Right atrium auricular region (tissue), 2 donors: Measurements from ENCODE around the gene DEFB132. TPM values are rescaled to one million over a fixed set of nuclear protein-coding genes. Genes with fewer than 3 reads are reported as not detected.
A peak's percentile ranks its signal among the peaks of the same experiment; 100 is the strongest.

Source experiments
- DNase-seq: peaks from one replicate; pipeline ENCODE4 v3.0.0-alpha.2; 2019; ENCODE audit warnings: low spot score
- H3K27ac ChIP-seq, 2 donors: fragments of 200-600 bp; sonication (generic); 1 replicate in 1 of 2; 2 replicates in 1 of 2; pipeline ENCODE4 v1.5.1; 2016 to 2019
- H3K27me3 ChIP-seq, 2 donors: fragments of 200-600 bp; sonication (generic); one replicate each; pipeline versions ENCODE4 v1.5.1 to v1.6.0; 2017 to 2019
- H3K36me3 ChIP-seq: fragments of 200-600 bp; sonication (generic); one replicate; pipeline ENCODE4 v1.5.1; 2016
- H3K4me1 ChIP-seq, 2 donors: fragments of 200-600 bp; sonication (generic); one replicate each; pipeline versions ENCODE4 v1.5.1 to v1.6.0; 2017 to 2019
- H3K4me3 ChIP-seq, 2 donors: fragments of 200-600 bp; sonication (generic); 1 replicate in 1 of 2; 2 replicates in 1 of 2; pipeline ENCODE4 v1.5.1; 2017 to 2019; ENCODE audit warnings: mild to moderate bottlenecking in 1 of 2, moderate library complexity in 1 of 2
- H3K9me3 ChIP-seq, 2 donors: fragments of 200-600 bp; sonication (generic); one replicate each; pipeline ENCODE4 v1.5.1; 2019
- total RNA-seq, 2 donors: library from RNA; depleted of rRNA; stranded (reverse); fragments of >200 nt; gene quantifications; one replicate each; pipeline ENCODE4 v1.1.0, GENCODE V29; 2016
- TF ChIP-seq, protein P1 (sequence below), 2 donors: fragments of 200-600 bp; sonication (generic); IDR thresholded peaks; one replicate each; pipeline ENCODE4 v1.5.1; 2019; ENCODE audit warnings: antibody characterized with exemption in 2 of 2

Gene DEFB132
- total RNA-seq, 2 donors from 2014 or later, result not detected

DNA sequence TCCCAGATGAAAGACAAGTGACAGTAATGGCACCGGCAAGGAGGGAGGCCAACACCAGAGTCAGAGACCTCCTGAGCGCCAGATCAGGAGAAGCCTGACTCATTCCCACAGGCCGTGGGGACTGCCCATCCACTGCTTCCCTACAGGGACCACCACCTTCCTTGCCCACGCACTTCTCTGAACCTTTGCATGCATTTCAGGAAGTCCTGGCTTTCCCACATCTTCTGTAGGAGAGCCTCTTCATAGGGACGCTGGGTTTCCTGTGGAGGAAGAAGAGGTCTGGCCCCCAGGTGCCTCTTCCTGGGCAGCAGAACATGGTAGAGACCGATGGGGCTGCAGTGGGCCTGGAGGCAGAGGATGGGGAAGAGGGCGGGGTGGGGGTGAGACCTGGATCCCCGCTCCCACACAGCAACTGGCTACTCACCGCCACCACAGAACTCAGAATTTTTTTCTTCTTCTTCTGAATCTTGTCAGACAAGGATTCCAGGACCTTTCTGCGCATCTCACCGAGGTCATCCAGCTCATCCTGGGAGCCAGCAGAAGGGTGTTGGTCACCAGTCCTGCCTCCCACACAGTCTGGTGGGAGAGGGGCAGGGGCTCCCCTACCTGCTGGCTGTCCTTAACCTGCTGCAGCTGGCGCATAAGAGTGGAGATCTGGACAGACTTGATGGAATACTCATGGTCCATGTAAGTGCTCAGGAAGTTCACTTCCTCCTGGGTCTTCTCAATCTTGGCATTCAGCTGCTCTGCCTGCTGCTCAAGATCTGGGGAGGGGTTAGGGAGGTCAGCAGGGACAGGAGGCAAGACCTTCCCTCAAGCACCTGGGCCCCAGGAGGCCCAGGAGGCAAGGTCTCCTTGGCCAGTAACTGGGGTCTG is 19.3 kb downstream of the DEFB132 start:
- H3K36me3 ChIP-seq, result peaks cover 6% of the 10 kb centered on the region
- no peaks in the 10 kb centered on the region for H3K27me3 ChIP-seq
- DNase-seq, result peak; percentile 30
- no peak overlapping the region for H3K4me3 ChIP-seq
- TF ChIP-seq, protein P1, sequence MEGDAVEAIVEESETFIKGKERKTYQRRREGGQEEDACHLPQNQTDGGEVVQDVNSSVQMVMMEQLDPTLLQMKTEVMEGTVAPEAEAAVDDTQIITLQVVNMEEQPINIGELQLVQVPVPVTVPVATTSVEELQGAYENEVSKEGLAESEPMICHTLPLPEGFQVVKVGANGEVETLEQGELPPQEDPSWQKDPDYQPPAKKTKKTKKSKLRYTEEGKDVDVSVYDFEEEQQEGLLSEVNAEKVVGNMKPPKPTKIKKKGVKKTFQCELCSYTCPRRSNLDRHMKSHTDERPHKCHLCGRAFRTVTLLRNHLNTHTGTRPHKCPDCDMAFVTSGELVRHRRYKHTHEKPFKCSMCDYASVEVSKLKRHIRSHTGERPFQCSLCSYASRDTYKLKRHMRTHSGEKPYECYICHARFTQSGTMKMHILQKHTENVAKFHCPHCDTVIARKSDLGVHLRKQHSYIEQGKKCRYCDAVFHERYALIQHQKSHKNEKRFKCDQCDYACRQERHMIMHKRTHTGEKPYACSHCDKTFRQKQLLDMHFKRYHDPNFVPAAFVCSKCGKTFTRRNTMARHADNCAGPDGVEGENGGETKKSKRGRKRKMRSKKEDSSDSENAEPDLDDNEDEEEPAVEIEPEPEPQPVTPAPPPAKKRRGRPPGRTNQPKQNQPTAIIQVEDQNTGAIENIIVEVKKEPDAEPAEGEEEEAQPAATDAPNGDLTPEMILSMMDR (IDR thresholded peaks at IDR 0.05), result no peak
- no peak overlapping the region for H3K27ac ChIP-seq
- no peaks in the 10 kb centered on the region for H3K9me3 ChIP-seq
- no peaks in the 10 kb centered on the region for H3K4me1 ChIP-seq

DNA sequence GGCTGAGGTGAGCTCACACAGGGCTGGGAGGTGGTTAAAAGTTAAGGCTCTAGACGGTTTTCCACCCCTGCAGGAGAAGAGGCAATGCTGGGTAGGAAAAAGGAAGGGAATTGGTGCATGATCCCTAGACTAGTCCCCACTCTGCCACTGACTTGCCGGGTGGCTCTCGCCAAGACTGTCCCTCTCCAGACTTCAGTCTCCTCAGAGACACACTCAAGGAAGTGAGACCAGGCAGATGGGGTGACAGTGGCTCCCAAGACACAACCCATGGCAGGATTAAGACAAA is 19.9 kb downstream of the DEFB132 start:
- TF ChIP-seq, protein P1 (IDR thresholded peaks at IDR 0.05), result no peak
- Histone ChIP-seq H3K27me3 (no peaks in the 10 kb centered on the region), H3K36me3 (peaks cover 6% of the 10 kb centered on the region), H3K9me3 (no peaks in the 10 kb centered on the region), H3K4me1 (no peaks in the 10 kb centered on the region), H3K27ac (no peak overlapping the region), H3K4me3 (no peak overlapping the region)
- DNase-seq, result no peak

DNA sequence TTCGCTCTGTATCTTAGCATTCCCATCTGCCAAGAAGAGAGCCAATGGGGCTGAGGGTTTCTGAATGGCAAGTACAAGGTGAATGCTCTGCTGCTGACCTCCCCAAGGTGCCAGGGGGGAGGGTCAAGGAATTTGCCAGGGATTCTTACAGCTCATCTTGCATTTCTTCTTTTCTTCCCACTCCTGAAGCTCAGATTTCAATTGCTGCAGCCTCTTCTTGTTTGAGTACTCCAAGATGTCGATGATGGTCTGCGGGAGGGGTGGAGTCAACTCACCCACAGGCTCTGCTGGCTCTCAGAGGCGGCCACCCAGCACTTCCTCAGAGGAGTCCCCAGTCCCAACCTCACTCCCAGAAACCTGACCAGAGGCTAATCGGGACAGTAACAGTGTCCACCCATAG is 20.7 kb downstream of the DEFB132 start:
- Histone ChIP-seq H3K27me3 (no peaks in the 10 kb centered on the region), H3K27ac (no peak overlapping the region), H3K4me3 (no peak overlapping the region), H3K36me3 (peaks cover 6% of the 10 kb centered on the region), H3K4me1 (no peaks in the 10 kb centered on the region), H3K9me3 (no peaks in the 10 kb centered on the region)
- TF ChIP-seq, protein P1 (IDR thresholded peaks at IDR 0.05), result no peak
- no peak for DNase-seq

DNA sequence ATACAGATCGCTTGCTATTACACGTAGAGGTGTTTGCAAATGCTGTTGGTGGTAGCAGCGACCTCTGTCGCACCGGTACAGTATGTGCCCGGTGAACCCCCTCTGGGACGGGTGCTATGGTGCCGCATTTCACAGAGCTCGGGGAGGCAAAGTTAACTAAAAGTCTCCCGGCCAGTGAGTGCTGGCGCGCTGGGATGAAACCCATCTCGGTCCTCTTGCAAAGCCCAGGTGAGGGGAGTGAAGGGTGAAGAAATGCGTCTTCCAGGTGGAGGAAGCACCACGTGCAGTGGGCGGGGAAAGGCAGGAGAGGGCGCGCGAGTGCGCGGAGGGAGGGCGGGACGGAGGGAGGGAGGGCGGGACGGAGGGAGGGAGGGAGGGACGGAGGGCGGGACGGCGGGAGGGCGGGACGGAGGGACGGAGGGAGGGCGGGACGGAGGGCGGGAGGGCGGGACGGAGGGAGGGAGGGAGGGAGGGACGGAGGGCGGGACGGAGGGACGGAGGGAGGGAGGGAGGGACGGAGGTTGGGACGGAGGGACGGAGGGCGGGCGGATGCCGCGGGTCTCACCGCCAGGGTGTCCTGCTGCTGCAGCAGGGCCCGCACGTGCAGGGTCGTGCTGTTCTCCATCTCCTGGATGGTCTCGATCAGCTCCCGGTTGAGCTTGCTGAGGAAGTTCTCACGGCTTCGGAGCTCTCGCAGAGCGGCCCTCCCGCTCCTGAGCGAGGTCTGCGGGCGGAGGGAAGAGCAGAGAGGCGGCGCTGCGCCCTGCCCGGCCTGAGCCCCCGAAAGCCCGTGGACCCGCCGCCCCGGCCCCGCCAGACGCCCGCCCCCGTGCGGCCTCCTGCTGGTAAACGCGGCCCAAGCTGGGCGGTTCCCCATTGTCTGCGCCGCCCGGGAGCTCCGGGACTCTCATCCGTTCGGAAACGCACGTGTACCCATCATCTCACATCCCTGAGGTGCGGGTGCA is 21.4 kb downstream of the DEFB132 start:
- no peaks in the 10 kb centered on the region for H3K9me3 ChIP-seq
- H3K36me3 ChIP-seq, result peaks cover 6% of the 10 kb centered on the region
- no peaks in the 10 kb centered on the region for H3K27me3 ChIP-seq
- no peak overlapping the region for H3K27ac ChIP-seq
- no peak for DNase-seq
- no peak overlapping the region for H3K4me3 ChIP-seq
- TF ChIP-seq, protein P1 (IDR thresholded peaks at IDR 0.05), result no peak
- H3K4me1 ChIP-seq, result no peaks in the 10 kb centered on the region

DNA sequence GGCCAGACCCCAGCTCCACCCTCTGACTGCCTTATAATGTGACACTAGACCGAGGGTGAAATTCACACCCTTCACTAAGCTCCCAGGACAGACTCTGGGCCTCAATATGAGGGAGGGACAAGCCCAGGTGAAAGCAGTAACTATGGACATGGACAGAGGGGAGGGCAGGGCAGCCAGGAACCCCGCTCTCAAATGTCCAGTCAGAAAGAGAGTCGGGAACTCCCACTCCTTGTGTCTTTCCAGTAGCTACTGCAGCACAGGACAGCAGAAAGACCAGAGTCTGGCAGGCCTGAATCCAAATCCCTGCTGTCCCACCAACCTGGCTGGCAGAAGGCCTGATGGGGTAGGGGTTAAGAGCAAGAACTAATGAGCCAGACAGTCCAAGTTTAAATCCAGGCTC is 26.6 kb downstream of the DEFB132 start:
- no peaks in the 10 kb centered on the region for H3K9me3 ChIP-seq
- no peak for DNase-seq
- H3K27me3 ChIP-seq, result no peaks in the 10 kb centered on the region
- no peak overlapping the region for H3K4me3 ChIP-seq
- TF ChIP-seq, protein P1 (IDR thresholded peaks at IDR 0.05), result no peak
- H3K27ac ChIP-seq, result no peak overlapping the region
- no peaks in the 10 kb centered on the region for H3K4me1 ChIP-seq
- H3K36me3 ChIP-seq, result no peaks in the 10 kb centered on the region
